GM12878 (cell line): ENCODE data around the gene HDAC7. TPM values are rescaled to one million over a fixed set of nuclear protein-coding genes. Genes with fewer than 3 reads are reported as not detected.

ENCODE experiments used
- CREB1 ChIP-seq: IDR thresholded peaks from 2 replicates; pipeline ENCODE4 v1.6.1; 2012; ENCODE audit warnings: low read depth, mild to moderate bottlenecking, inconsistent platforms
- HDGF ChIP-seq: fragments of 450-650 bp; IDR thresholded peaks from 2 replicates; pipeline ENCODE4 v1.6.1; 2016; ENCODE audit warnings: antibody characterized with exemption
- IKZF2 ChIP-seq, 2 experiments: fragments of 450-650 bp; IDR thresholded peaks; 2 replicates each; pipeline ENCODE4 v1.6.1; 2017; ENCODE audit warnings: mild to moderate bottlenecking in 2 of 2, moderate library complexity in 2 of 2
- MYC ChIP-seq: IDR thresholded peaks from 2 replicates; pipeline ENCODE4 v1.6.1; 2011; ENCODE audit warnings: mild to moderate bottlenecking, low read length, moderate library complexity, inconsistent platforms; ENCODE audit not compliant: insufficient read depth, insufficient replicate concordance, insufficient read length, severe bottlenecking
- NBN ChIP-seq: fragments of 450-650 bp; IDR thresholded peaks from 2 replicates; pipeline ENCODE4 v1.6.1; 2016
- NFYA ChIP-seq: IDR thresholded peaks from 2 replicates; pipeline ENCODE4 v1.6.1; 2011; ENCODE audit warnings: low read depth, mild to moderate bottlenecking, low read length, improper control_type of control experiment, borderline replicate concordance
- RAD21 ChIP-seq: IDR thresholded peaks from 2 replicates; pipeline ENCODE4 v1.6.1; 2011; ENCODE audit warnings: mild to moderate bottlenecking, low read depth, low read length, moderate library complexity; ENCODE audit not compliant: insufficient read depth
- RB1 ChIP-seq: fragments of 450-650 bp; formaldehyde crosslinking; IDR thresholded peaks from 2 replicates; pipeline ENCODE4 v1.6.1; 2017; ENCODE audit warnings: mild to moderate bottlenecking, borderline replicate concordance
- RFX5 ChIP-seq: IDR thresholded peaks from 2 replicates; pipeline ENCODE4 v1.6.1; 2011; ENCODE audit warnings: low read depth, low read length, improper control_type of control experiment
- SMC3 ChIP-seq: IDR thresholded peaks from 2 replicates; pipeline ENCODE4 v1.6.1; 2011; ENCODE audit warnings: low read length, improper control_type of control experiment, borderline replicate concordance
- SRF ChIP-seq, 2 experiments: IDR thresholded peaks; 2 replicates each; pipeline ENCODE4 v1.6.1; 2011; ENCODE audit warnings: low read depth in 2 of 2, low read length in 2 of 2, mild to moderate bottlenecking in 1 of 2, moderate library complexity in 1 of 2
- SUPT20H ChIP-seq: IDR thresholded peaks from 2 replicates; pipeline ENCODE4 v1.6.1; 2011; ENCODE audit warnings: low read depth, mild to moderate bottlenecking, low read length, moderate library complexity, borderline replicate concordance; ENCODE audit not compliant: control insufficient read depth
- TAF1 ChIP-seq: IDR thresholded peaks from 2 replicates; pipeline ENCODE4 v1.6.1; 2011; ENCODE audit warnings: mild to moderate bottlenecking, low read depth, low read length, borderline replicate concordance
- TCF12 ChIP-seq: IDR thresholded peaks from 2 replicates; pipeline ENCODE4 v1.6.1; 2011; ENCODE audit warnings: low read depth, mild to moderate bottlenecking, low read length
- YBX1 ChIP-seq: fragments of 450-650 bp; IDR thresholded peaks from 2 replicates; pipeline ENCODE4 v1.6.1; 2016; ENCODE audit warnings: antibody characterized with exemption
- ZNF24 ChIP-seq: fragments of 450-650 bp; IDR thresholded peaks from 2 replicates; pipeline ENCODE4 v1.6.1; 2017; ENCODE audit warnings: antibody characterized with exemption, mild to moderate bottlenecking
- polyA plus RNA-seq, 11 experiments: library from polyadenylated mRNA; depleted of rRNA in 4 of 11; unstranded in 6 of 11; stranded (reverse) in 5 of 11; fragments of >200 nt; fragmentation: Nextera tagmentation in 4 of 11; fragmentation: Illumina TruSeq in 1 of 11; extraction: Ambion mirVana in 4 of 11; extraction: Trizol in 1 of 11; gene quantifications; 1 replicate in 1 of 11; 2 replicates in 10 of 11; pipeline versions ENCODE4 v1.2.1 to v1.2.3, GENCODE V29; 2011 to 2016; ENCODE audit warnings: inconsistent platforms in 2 of 11, missing spikeins in 2 of 11, low read depth in 1 of 11
- total RNA-seq, 4 experiments: library from RNA; depleted of rRNA in 3 of 4; stranded (reverse); fragments of >200 nt in 3 of 4; fragmentation: Illumina TruSeq in 1 of 4; extraction: Trizol in 1 of 4; gene quantifications; 2 replicates each; pipeline versions ENCODE4 v1.2.1 to v1.2.3, GENCODE V29; 2013 to 2021
- TF ChIP-seq, protein P1 (sequence below): fragments of 450-650 bp; formaldehyde crosslinking; IDR thresholded peaks from 2 replicates; pipeline ENCODE4 v1.4.0; 2020; ENCODE audit warnings: mild to moderate bottlenecking, moderate library complexity
- TF ChIP-seq, protein P2 (sequence below): IDR thresholded peaks from 2 replicates; pipeline ENCODE4 v1.6.1; 2012; ENCODE audit warnings: improper control_type of control experiment, low read depth, low read length; ENCODE audit not compliant: insufficient replicate concordance
- TF ChIP-seq, protein P3 (sequence below): fragments of 450-650 bp; conservative IDR thresholded peaks from 2 replicates; pipeline ENCODE4 v1.6.1; 2017; ENCODE audit warnings: mild to moderate bottlenecking, moderate library complexity

HDAC7 gene
- total and polyA plus RNA-seq, 10 of the 15 experiments (the other 5 are each of a cell fraction or from before 2014, with no cell fraction given), result 0.47 to 18.3 (median 5.4) TPM

DNA sequence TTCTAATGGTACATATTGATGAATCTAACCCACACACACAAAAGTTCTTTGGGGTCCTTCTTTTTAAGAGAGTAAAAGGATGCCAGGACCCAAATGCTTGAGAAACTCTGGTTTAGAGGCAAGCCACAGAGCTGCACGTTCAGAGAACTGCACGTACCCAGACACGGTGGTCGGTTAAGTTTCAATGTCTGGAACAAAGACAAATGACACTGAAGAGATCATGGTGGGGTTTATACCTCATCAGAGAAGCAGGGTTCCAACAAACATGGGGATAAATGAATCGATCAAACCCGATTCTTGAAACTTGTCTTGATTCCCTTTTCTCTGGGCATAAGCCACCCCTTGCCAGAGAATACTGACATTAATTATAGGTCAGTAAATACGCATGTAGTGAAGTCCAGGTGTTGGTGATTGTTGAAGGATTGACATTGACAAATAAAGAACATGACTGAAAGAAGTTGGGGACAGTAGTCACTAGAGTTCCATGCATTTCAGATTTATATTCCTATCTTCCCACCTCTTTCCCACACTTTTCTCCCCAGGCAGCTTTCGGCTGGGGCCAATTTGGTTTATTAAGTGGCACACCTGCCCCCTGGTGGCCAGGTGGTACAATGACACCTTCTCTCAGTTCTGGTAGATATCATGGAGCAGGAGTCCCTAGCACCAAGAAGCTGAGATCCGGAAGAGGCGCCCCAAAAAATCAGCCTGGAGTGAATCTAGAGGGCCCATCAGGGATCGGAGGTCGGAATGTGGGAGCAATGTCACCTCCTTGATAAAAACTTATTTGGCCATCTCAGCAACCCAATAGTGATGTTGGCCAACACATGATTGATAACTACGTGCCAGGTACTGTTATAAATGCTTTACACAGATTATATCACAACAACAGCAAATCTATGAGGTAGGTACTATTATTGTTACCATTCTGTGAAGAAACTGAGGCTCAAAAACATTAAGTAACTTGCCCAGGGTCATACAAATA is 17.8 kb upstream of the HDAC7 start (continued):
- TF ChIP-seq SRF (IDR thresholded peaks at IDR 0.05; ENCODE audit: low read depth in 2 of 2, low read length in 2 of 2) (no peak), HDGF (no peak), SMC3 (peak; percentile 90), RAD21 (peak; percentile 93), TCF12 (no peak), CREB1 (0 out of 2 replicates have a peak, but pooled peaks have one; percentile 1), TAF1 (no peak), NBN (0 out of 2 replicates have a peak, but pooled peaks have one; percentile 31), RFX5 (no peak), NFYA (no peak), RB1 (no peak), ZNF24 (no peak), MYC (no peak), IKZF2 (IDR thresholded peaks at IDR 0.05) (peak; percentile 24 to 37; a peak in 1 of 4 replicates), YBX1 (no peak), SUPT20H (no peak)
- TF ChIP-seq, protein P1, sequence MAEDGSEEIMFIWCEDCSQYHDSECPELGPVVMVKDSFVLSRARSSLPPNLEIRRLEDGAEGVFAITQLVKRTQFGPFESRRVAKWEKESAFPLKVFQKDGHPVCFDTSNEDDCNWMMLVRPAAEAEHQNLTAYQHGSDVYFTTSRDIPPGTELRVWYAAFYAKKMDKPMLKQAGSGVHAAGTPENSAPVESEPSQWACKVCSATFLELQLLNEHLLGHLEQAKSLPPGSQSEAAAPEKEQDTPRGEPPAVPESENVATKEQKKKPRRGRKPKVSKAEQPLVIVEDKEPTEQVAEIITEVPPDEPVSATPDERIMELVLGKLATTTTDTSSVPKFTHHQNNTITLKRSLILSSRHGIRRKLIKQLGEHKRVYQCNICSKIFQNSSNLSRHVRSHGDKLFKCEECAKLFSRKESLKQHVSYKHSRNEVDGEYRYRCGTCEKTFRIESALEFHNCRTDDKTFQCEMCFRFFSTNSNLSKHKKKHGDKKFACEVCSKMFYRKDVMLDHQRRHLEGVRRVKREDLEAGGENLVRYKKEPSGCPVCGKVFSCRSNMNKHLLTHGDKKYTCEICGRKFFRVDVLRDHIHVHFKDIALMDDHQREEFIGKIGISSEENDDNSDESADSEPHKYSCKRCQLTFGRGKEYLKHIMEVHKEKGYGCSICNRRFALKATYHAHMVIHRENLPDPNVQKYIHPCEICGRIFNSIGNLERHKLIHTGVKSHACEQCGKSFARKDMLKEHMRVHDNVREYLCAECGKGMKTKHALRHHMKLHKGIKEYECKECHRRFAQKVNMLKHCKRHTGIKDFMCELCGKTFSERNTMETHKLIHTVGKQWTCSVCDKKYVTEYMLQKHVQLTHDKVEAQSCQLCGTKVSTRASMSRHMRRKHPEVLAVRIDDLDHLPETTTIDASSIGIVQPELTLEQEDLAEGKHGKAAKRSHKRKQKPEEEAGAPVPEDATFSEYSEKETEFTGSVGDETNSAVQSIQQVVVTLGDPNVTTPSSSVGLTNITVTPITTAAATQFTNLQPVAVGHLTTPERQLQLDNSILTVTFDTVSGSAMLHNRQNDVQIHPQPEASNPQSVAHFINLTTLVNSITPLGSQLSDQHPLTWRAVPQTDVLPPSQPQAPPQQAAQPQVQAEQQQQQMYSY (CRISPR knock-in tag), result no peak
- TF ChIP-seq, protein P2, sequence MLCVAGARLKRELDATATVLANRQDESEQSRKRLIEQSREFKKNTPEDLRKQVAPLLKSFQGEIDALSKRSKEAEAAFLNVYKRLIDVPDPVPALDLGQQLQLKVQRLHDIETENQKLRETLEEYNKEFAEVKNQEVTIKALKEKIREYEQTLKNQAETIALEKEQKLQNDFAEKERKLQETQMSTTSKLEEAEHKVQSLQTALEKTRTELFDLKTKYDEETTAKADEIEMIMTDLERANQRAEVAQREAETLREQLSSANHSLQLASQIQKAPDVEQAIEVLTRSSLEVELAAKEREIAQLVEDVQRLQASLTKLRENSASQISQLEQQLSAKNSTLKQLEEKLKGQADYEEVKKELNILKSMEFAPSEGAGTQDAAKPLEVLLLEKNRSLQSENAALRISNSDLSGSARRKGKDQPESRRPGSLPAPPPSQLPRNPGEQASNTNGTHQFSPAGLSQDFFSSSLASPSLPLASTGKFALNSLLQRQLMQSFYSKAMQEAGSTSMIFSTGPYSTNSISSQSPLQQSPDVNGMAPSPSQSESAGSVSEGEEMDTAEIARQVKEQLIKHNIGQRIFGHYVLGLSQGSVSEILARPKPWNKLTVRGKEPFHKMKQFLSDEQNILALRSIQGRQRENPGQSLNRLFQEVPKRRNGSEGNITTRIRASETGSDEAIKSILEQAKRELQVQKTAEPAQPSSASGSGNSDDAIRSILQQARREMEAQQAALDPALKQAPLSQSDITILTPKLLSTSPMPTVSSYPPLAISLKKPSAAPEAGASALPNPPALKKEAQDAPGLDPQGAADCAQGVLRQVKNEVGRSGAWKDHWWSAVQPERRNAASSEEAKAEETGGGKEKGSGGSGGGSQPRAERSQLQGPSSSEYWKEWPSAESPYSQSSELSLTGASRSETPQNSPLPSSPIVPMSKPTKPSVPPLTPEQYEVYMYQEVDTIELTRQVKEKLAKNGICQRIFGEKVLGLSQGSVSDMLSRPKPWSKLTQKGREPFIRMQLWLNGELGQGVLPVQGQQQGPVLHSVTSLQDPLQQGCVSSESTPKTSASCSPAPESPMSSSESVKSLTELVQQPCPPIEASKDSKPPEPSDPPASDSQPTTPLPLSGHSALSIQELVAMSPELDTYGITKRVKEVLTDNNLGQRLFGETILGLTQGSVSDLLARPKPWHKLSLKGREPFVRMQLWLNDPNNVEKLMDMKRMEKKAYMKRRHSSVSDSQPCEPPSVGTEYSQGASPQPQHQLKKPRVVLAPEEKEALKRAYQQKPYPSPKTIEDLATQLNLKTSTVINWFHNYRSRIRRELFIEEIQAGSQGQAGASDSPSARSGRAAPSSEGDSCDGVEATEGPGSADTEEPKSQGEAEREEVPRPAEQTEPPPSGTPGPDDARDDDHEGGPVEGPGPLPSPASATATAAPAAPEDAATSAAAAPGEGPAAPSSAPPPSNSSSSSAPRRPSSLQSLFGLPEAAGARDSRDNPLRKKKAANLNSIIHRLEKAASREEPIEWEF, result no peak
- TF ChIP-seq, protein P3, sequence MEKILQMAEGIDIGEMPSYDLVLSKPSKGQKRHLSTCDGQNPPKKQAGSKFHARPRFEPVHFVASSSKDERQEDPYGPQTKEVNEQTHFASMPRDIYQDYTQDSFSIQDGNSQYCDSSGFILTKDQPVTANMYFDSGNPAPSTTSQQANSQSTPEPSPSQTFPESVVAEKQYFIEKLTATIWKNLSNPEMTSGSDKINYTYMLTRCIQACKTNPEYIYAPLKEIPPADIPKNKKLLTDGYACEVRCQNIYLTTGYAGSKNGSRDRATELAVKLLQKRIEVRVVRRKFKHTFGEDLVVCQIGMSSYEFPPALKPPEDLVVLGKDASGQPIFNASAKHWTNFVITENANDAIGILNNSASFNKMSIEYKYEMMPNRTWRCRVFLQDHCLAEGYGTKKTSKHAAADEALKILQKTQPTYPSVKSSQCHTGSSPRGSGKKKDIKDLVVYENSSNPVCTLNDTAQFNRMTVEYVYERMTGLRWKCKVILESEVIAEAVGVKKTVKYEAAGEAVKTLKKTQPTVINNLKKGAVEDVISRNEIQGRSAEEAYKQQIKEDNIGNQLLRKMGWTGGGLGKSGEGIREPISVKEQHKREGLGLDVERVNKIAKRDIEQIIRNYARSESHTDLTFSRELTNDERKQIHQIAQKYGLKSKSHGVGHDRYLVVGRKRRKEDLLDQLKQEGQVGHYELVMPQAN, result no peak
